ENCODE results near the gene MC2R. TPM values are rescaled to one million over a fixed set of nuclear protein-coding genes. Genes with fewer than 3 reads are reported as not detected.
"Not testable (repeated sequence)": the region's sequence is repeated elsewhere in the genome, so short reads cannot be mapped to it uniquely, and the experiment has no call there.

MC2R gene
- total RNA-seq, 4 donors from 2014 or later = 0.17 TPM; not detected in 3

DNA sequence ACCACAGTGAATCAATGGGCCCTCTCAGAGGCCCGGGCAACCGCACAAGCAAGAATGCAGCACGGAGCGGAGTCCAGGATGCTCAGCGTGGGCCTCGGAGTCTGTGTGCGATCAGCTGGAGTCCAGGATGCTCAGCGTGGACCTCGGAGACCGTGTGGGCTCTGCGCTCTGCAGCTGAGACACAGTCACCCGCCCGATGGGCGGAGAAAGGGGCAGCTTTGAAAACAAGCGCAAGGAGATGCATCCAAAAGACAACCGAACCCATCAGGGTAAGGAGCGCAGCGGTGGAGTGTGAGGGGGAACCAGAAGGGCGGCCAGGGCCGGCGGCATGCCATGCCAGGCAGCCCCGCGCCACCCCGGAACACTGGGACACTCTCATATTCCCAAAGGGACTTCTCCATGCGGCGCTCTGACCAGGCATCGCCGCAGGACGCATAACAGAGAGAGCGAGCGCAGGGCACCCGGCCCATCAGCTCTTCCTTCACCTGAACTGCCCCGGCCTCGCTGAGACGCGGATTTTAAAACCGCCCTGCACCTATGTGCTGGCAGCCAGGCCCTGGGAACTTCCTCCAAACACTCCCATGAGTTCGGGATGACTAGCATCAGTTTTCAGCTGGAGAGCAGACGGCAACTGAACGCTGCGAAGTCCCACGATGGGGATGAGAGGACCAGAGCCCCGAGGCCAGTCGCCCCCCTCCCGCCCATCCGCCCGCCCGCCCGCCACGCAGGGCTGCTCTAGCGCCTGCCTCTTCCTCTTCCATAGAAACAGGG is 46.6 kb downstream of the MC2R start:
- no peak for DNase-seq (ENCODE audit: extremely low spot score)
- H3K4me3 ChIP-seq = no peak overlapping the region
- no peaks in the 10 kb centered on the region for H3K9me3 ChIP-seq
- intact Hi-C loops (cut with DNase I) = no loop called here
- H3K27ac ChIP-seq (replicated peaks in 1 of 4) = no peak overlapping the region
- TF ChIP-seq EP300 (IDR thresholded peaks at IDR 0.05) (no peak), POLR2AphosphoS5 (IDR thresholded peaks at IDR 0.05) (no peak), POLR2A (IDR thresholded peaks at IDR 0.05; ENCODE audit: low read depth) (no peak)
- TF ChIP-seq, protein P1, sequence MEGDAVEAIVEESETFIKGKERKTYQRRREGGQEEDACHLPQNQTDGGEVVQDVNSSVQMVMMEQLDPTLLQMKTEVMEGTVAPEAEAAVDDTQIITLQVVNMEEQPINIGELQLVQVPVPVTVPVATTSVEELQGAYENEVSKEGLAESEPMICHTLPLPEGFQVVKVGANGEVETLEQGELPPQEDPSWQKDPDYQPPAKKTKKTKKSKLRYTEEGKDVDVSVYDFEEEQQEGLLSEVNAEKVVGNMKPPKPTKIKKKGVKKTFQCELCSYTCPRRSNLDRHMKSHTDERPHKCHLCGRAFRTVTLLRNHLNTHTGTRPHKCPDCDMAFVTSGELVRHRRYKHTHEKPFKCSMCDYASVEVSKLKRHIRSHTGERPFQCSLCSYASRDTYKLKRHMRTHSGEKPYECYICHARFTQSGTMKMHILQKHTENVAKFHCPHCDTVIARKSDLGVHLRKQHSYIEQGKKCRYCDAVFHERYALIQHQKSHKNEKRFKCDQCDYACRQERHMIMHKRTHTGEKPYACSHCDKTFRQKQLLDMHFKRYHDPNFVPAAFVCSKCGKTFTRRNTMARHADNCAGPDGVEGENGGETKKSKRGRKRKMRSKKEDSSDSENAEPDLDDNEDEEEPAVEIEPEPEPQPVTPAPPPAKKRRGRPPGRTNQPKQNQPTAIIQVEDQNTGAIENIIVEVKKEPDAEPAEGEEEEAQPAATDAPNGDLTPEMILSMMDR (IDR thresholded peaks at IDR 0.05) = no peak
- H3K4me1 ChIP-seq = peaks cover 0 to 9% (median 3%) of the 10 kb centered on the region in 4 donors
- peaks cover 0 to 54% (median 0%) of the 10 kb centered on the region in 4 donors for H3K27me3 ChIP-seq
- no peaks in the 10 kb centered on the region for H3K36me3 ChIP-seq
- WGBS = 1% methylated on average over 34 of the region's 51 CpGs

DNA sequence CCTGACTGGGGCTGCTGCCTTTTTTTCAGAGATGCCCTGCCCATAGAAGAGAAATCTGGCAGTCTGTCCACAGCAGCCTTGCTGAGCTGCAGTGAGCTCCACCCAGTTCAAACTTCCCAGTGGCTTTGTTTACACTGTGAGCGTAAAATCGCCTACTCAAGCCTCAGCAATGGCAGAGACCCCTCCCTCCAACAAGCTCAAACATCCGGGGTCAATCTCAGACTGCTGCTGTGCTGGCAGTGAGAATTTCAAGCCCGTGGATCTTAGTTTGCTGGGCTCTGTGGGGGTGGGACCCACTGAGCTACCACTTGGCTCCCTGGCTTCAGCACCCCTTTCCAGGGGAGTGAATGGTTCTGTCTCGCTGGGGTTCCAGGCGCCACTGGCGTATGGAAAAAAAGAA is 52.4 kb downstream of the MC2R start:
- H3K36me3 ChIP-seq; H3K4me3 ChIP-seq; intact Hi-C loops (cut with DNase I); H3K4me1 ChIP-seq; H3K27ac ChIP-seq (replicated peaks in 1 of 4); DNase-seq (ENCODE audit: extremely low spot score): not testable (repeated sequence)
- WGBS = 41% methylated on average over 6 of the region's 7 CpGs
- H3K9me3 ChIP-seq = peaks cover 0 to 11% (median 8%) of the 10 kb centered on the region in 4 donors
- peaks cover 0 to 14% (median 0%) of the 10 kb centered on the region in 4 donors for H3K27me3 ChIP-seq

DNA sequence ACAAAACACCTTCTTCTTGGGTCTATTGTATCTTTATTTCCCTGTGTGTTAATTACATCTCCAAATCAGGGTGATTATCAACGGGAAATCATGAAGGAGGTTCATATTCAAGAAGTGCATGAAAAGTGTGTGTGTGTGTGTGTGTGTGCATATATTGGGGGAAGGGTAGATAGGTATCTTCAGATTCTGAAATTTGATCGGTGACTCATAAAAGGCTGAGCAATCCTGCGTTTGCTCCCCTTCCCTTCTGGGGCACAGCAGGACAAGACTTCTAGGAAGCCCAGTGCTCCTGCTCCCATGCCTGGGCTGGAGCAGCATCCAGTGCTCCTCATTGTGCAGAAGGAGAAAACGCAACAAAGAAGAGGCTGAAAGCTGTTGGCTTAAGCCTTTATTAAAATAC is 65.5 kb downstream of the MC2R start:
- H3K36me3 ChIP-seq = no peaks in the 10 kb centered on the region
- intact Hi-C loops (cut with DNase I) = no loop called here
- H3K9me3 ChIP-seq = peaks cover 0 to 23% (median 16%) of the 10 kb centered on the region in 4 donors

DNA sequence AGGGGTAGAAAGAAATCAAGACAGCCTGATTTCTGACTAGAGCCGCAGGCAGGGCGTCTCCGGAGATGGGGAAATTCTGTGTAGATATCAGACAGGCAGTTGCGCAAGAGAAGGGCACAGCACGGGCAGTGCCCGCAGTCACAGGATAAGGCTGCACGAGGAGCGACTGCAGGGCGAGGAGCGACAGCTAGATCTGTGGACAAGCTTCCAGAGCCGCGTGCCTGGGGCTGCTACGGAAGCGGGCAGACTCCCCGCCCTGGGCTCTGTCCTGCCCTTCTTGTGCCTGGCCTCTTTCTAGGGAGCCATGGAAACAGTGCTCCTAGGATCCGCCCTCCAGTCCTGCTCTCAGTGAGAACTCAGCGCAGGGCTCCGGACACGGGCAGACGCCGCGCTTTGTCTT is 78.8 kb downstream of the MC2R start:
- H3K4me1 ChIP-seq = no peaks in the 10 kb centered on the region
- H3K9me3 ChIP-seq = no peaks in the 10 kb centered on the region
- no peak overlapping the region for H3K27ac ChIP-seq (replicated peaks in 1 of 4)
- no peak overlapping the region for H3K4me3 ChIP-seq
- no peak for DNase-seq (ENCODE audit: extremely low spot score)
- TF ChIP-seq, protein P1 (IDR thresholded peaks at IDR 0.05) = no peak
- TF ChIP-seq POLR2A (IDR thresholded peaks at IDR 0.05; ENCODE audit: low read depth) = no peak
- TF ChIP-seq POLR2AphosphoS5 (IDR thresholded peaks at IDR 0.05) = no peak
- no peak for TF ChIP-seq EP300 (IDR thresholded peaks at IDR 0.05)
- 86% methylated on average over 22 of the region's 22 CpGs for WGBS
- peaks cover 0 to 38% (median 0%) of the 10 kb centered on the region in 4 donors for H3K27me3 ChIP-seq
- H3K36me3 ChIP-seq = no peaks in the 10 kb centered on the region
- intact Hi-C loops (cut with DNase I) = no loop called here

More for the DNA sequence above, 65.5 kb downstream of the MC2R start:
- Histone ChIP-seq H3K4me3 (no peak overlapping the region), H3K4me1 (no peaks in the 10 kb centered on the region), H3K27ac (replicated peaks in 1 of 4) (no peak overlapping the region), H3K27me3 (no peaks in the 10 kb centered on the region)
- TF ChIP-seq, protein P1 (IDR thresholded peaks at IDR 0.05) = no peak
- TF ChIP-seq POLR2A (IDR thresholded peaks at IDR 0.05; ENCODE audit: low read depth) = no peak
- no peak for TF ChIP-seq POLR2AphosphoS5 (IDR thresholded peaks at IDR 0.05)
- no peak for TF ChIP-seq EP300 (IDR thresholded peaks at IDR 0.05)
- DNase-seq (ENCODE audit: extremely low spot score) = no peak
- WGBS = 90% methylated on average over 4 of the region's 4 CpGs

DNA sequence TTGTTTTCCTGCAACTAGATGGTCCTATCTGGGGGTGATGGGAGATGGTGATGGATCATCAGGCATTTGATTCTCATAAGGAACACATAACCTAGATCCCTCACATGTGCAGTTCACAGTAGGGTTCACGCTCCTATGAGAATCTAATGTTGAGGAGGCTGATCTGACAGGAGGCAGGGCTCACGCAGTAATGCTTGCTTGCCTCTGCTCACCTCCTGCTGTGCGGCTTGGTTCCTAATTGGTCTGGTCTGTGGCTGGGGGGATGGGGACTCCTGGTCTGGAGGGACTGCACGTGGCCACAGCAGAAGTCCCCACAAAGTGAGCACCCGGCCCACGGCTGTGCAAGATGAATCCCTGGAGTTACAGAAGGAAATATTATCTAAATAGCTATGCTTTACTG is 80.1 kb downstream of the MC2R start:
- Histone ChIP-seq H3K9me3 (no peaks in the 10 kb centered on the region), H3K4me1 (no peaks in the 10 kb centered on the region), H3K27me3 (peaks cover 0 to 48% (median 0%) of the 10 kb centered on the region in 4 donors), H3K4me3 (no peak overlapping the region), H3K27ac (replicated peaks in 1 of 4) (no peak overlapping the region), H3K36me3 (no peaks in the 10 kb centered on the region)
- 76% methylated on average over 6 of the region's 6 CpGs for WGBS
- intact Hi-C loops (cut with DNase I) = no loop called here
- TF ChIP-seq EP300 (IDR thresholded peaks at IDR 0.05) = no peak
- TF ChIP-seq, protein P1 (IDR thresholded peaks at IDR 0.05) = no peak
- no peak for TF ChIP-seq POLR2A (IDR thresholded peaks at IDR 0.05; ENCODE audit: low read depth)
- TF ChIP-seq POLR2AphosphoS5 (IDR thresholded peaks at IDR 0.05) = no peak
- no peak for DNase-seq (ENCODE audit: extremely low spot score)

All from esophagus muscularis mucosa (tissue), 4 donors.